Fibroblast of mammary gland (primary cell): ENCODE results near the gene MNS1.

Experiments used
- DNase-seq: peaks from one replicate; pipeline ENCODE4 v3.0.0-alpha.2; 2010; ENCODE audit warnings: low read depth
- H3K4me3 ChIP-seq: 2 replicates; pipeline ENCODE4 v1.5.1; 2011; ENCODE audit warnings: low read depth, mild to moderate bottlenecking, low read length, moderate library complexity; ENCODE audit not compliant: control insufficient read depth
- CTCF ChIP-seq: conservative IDR thresholded peaks from 2 replicates; pipeline ENCODE4 v1.5.1; 2011; ENCODE audit warnings: low read depth, low read length, inconsistent platforms; ENCODE audit not compliant: control insufficient read depth, insufficient read depth

MNS1 gene

GRCh38 chr15:56471440-56472069 is 6.6 kb upstream of the MNS1 start:
- no peak overlapping the region for H3K4me3 ChIP-seq
- no peak for DNase-seq
- no peak for TF ChIP-seq CTCF

- no peak for DNase-seq
- no peak overlapping the region for H3K4me3 ChIP-seq
- TF ChIP-seq CTCF = no peak
Measured at GRCh38 chr15:56469483-56469882, 4.5 kb upstream of the MNS1 start.

GRCh38 chr15:56468401-56468800 is 3.5 kb upstream of the MNS1 start:
- TF ChIP-seq CTCF = no peak
- H3K4me3 ChIP-seq = peak overlapping the region; percentile 23
- DNase-seq = peak; percentile 42

- no peak overlapping the region for H3K4me3 ChIP-seq
- TF ChIP-seq CTCF = no peak
- DNase-seq = no peak
Measured at GRCh38 chr15:56467616-56468015, 2.7 kb upstream of the MNS1 start.

- DNase-seq = no peak
- no peak overlapping the region for H3K4me3 ChIP-seq
- TF ChIP-seq CTCF = no peak
Measured at GRCh38 chr15:56460947-56461346, 4.0 kb downstream of the MNS1 start.

GRCh38 chr15:56460071-56460470 is 4.9 kb downstream of the MNS1 start:
- no peak overlapping the region for H3K4me3 ChIP-seq
- TF ChIP-seq CTCF = no peak
- no peak for DNase-seq

- no peak for DNase-seq
- no peak overlapping the region for H3K4me3 ChIP-seq
- no peak for TF ChIP-seq CTCF
Measured at GRCh38 chr15:56459096-56459495, 5.8 kb downstream of the MNS1 start.
